Left renal cortex interstitium (tissue), 4 donors: ENCODE data around the gene HSD17B3. TPM values are rescaled to one million over a fixed set of nuclear protein-coding genes. Genes with fewer than 3 reads are reported as not detected.
"Not testable (repeated sequence)": the region's sequence is repeated elsewhere in the genome, so short reads cannot be mapped to it uniquely, and the experiment has no call there.

Source experiments
- DNase-seq, 4 donors: peaks; one replicate each; pipeline ENCODE4 v3.0.0-alpha.2; 2013; ENCODE audit warnings: low read depth in 4 of 4, low spot score in 2 of 4, missing footprints in 1 of 4
- polyA plus RNA-seq, 4 donors: library from polyadenylated mRNA; unstranded; fragments of 120-200 nt; gene quantifications; one replicate each; pipeline ENCODE4 v1.2.1, GENCODE V29; 2013; ENCODE audit not compliant: insufficient read length in 4 of 4

Gene HSD17B3
- polyA plus RNA-seq, 4 donors = 0.45 to 1.5 (median 0.91) TPM

- no peak for DNase-seq
Observed at GRCh38 chr9:96202971-96203780, 98.8 kb downstream of the HSD17B3 start.

DNA sequence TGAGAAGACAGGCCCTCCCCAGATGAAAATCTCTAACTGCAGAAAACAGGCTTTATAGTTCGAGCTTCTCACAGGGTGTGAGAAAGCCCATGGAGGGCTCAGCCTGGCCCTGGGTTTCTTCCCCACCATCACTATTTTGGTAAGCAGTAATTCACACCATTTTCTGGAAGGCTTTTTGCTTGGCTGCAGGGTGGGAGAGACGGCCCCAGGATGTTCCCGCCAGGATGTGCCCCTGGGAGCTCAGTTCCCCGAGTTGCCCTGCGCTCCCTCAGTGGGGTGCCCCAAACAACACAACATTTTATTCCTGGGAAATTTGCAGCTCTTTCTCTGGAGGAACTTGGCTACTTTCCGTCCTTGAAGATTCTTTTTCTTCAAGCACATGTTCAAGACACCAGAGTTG, 100.8 kb downstream of the HSD17B3 start:
- DNase-seq = no peak

GRCh38 chr9:96199006-96199405, 103.0 kb downstream of the HSD17B3 start:
- DNase-seq = no peak

GRCh38 chr9:96195541-96195940, 106.4 kb downstream of the HSD17B3 start:
- no peak for DNase-seq

- no peak for DNase-seq
Observed at GRCh38 chr9:96193236-96193755, 108.7 kb downstream of the HSD17B3 start.

GRCh38 chr9:96192710-96193109, 109.3 kb downstream of the HSD17B3 start:
- no peak for DNase-seq

GRCh38 chr9:96189995-96190394, 112.0 kb downstream of the HSD17B3 start:
- no peak for DNase-seq

- DNase-seq = not testable (repeated sequence)
Observed at GRCh38 chr9:96189581-96189980, 112.4 kb downstream of the HSD17B3 start.

DNA sequence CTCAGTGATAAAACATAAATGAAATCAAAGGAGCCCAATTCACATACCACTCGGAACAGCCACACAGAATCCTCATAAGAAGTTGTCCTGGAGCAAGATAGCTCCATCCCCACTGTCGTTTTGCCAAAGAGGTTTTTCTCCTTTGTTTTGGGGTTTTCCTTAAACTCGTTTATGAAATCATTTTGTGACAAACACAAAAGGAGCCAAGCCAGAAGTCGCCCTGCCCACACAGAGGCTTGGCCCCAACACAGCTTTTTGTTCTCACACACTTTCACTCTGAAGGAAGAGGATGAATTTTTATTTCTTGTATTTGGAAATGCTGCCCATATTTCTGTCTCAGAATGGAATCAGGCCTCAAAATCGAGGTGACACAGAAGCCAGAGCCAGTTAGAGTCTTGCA, 113.4 kb downstream of the HSD17B3 start:
- DNase-seq = no peak

DNA sequence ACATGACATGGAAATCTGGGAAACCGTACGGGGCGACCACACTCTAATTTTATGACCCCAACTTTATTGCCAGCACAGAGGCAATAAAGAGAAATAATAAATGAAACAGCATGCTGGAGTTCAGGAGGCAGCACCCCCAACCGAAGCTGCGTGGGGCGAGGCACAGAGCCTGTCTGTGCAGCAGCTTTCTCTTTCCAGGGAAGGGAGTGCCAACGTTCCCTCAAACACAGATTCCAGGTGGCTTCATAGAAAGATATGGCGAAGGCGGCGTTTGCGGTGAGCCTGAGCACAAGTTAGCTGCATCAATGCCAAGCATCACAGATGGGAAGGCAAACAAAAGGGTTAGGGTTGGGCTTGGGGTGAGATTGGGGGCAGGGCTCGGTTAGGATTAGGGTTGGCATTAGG, 114.8 kb downstream of the HSD17B3 start:
- no peak for DNase-seq

- DNase-seq = peak in 1 of 4 donors; percentile 56
Observed at GRCh38 chr9:96186591-96187011, 115.4 kb downstream of the HSD17B3 start.

- no peak for DNase-seq
Observed at GRCh38 chr9:96185518-96186156, 116.3 kb downstream of the HSD17B3 start.

Other genes with a start within 250 kb of the HSD17B3 start
- 10 to 100 TPM; 34.6 to 38.7 (median 37.6) TPM for gene SLC35D2, start 81.5 kb upstream of the HSD17B3 start, polyA plus RNA-seq
- gene ZNF367, start 116.2 kb upstream of the HSD17B3 start, polyA plus RNA-seq = 10 to 100 TPM in 2 of 4 donors, 1 to 10 TPM in 2; 9.0 to 11.8 (median 9.6) TPM
- gene HABP4, start 148.0 kb upstream of the HSD17B3 start, polyA plus RNA-seq = 10 to 100 TPM; 20.0 to 22.0 (median 21.2) TPM